Testis (tissue), 3 donors: Measurements from ENCODE around the gene PABPC1L. TPM values are rescaled to one million over a fixed set of nuclear protein-coding genes. Genes with fewer than 3 reads are reported as not detected.

ENCODE experiments used
- DNase-seq: peaks from one replicate; pipeline ENCODE4 v3.0.0-alpha.2; 2019
- H3K27ac ChIP-seq, 2 donors: fragments of 200-600 bp; sonication (generic); one replicate each; pipeline ENCODE4 v1.5.1; 2019
- H3K27me3 ChIP-seq: fragments of 200-600 bp; sonication (generic); one replicate; pipeline ENCODE4 v1.5.1; 2019
- H3K36me3 ChIP-seq: fragments of 200-600 bp; sonication (generic); one replicate; pipeline ENCODE4 v1.5.1; 2017; ENCODE audit warnings: low read depth; ENCODE audit errors: missing control alignments
- H3K4me1 ChIP-seq: fragments of 200-600 bp; sonication (generic); one replicate; pipeline ENCODE4 v1.5.1; 2019
- H3K4me3 ChIP-seq, 2 donors: fragments of 200-600 bp; sonication (generic); one replicate each; pipeline ENCODE4 v1.5.1; 2017 to 2019
- H3K9me3 ChIP-seq: fragments of 200-600 bp; sonication (generic); one replicate; pipeline ENCODE4 v1.5.1; 2017
- POLR2A ChIP-seq: fragments of 450-650 bp; IDR thresholded peaks from one replicate; pipeline ENCODE4 v1.6.1; 2017; ENCODE audit warnings: antibody characterized with exemption, mild to moderate bottlenecking, moderate library complexity
- WGBS, 2 donors: methylation state at CpG; one replicate each; pipeline ENCODE4 v1.1.5; 2018; 5-methylcytosine and 5-hydroxymethylcytosine counted together
- intact Hi-C: fragments of 100-400 bp; cut with DNase I; formaldehyde crosslinking; loops from one replicate; pipeline ENCODE4 v1.15.1; 2023; ENCODE audit warnings: low total_unique reads
- polyA plus RNA-seq: library from polyadenylated mRNA; stranded (reverse); fragments of 350-450 nt; fragmentation: Illumina TruSeq; extraction: RNeasy Lipid Tissue Mini Kit (QIAGEN cat#74804); gene quantifications from one replicate; pipeline ENCODE4 v1.2.3, GENCODE V29; 2014; ENCODE audit warnings: low read depth, low replicate concordance; ENCODE audit not compliant: insufficient read depth
- total RNA-seq, 2 donors: library from RNA; depleted of rRNA; stranded (reverse); fragments of >200 nt; gene quantifications; one replicate each; pipeline ENCODE4 v1.2.3, GENCODE V29; 2016
- TF ChIP-seq, protein P1 (sequence below), 3 experiments: fragments of 450-650 bp in 2 of 3; fragments of 200-600 bp in 1 of 3; sonication (generic) in 1 of 3; IDR thresholded peaks; one replicate each; pipeline ENCODE4 v1.5.1; 2016 to 2019; ENCODE audit warnings: antibody characterized with exemption in 3 of 3, mild to moderate bottlenecking in 2 of 3, moderate library complexity in 1 of 3

The PABPC1L gene
- total and polyA plus RNA-seq, 3 donors from 2014 or later, result 27.9 to 71.7 (median 59.2) TPM

DNA sequence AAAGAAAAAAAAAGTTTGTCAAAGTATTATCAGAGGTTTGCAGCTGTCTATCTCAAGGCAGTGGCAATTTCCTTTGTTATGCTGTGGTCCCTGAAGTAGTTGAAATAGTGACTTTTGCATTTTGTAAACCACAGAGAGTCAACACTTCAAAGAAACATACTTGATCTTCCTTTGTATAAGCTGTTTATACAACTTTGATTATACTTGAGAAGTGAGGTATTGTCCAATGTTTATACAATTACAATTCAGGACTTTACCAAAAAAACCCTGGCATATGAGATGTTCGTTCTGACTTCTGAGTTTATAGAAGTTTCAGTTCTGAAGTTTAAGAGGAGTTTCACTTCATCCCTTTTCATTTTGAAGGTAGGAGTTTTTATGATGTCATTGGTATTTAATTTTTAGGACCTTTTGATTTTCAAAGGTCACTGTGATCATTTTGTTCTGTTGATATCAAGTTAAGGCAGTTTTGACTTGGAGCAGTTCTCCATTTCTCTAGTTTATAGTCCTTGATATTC, 60.4 kb downstream of the PABPC1L start:
- H3K4me3 ChIP-seq, result no peak overlapping the region
- H3K4me1 ChIP-seq, result peaks cover 16% of the 10 kb centered on the region

DNA sequence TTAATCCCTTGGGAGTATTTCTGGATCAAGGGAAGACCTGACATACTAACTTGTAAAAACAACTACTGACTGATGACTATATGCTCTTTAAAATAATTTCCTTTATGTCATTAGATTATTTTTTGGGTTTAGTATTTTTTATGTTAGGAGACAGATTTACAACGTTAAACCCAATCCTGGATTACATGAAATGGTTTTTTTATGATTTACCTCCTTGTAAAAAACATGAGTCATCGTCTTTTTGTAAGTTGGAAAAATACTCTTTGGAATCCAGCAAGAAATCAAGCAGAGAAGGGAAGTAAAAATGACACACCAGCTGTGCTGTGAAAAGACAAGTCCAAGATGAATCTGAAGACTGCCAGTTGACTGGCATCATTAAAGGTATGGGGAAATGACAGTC, 63.2 kb downstream of the PABPC1L start:
- Histone ChIP-seq H3K27ac (no peak overlapping the region), H3K4me1 (no peaks in the 10 kb centered on the region), H3K4me3 (no peak overlapping the region), H3K9me3 (no peaks in the 10 kb centered on the region), H3K27me3 (no peaks in the 10 kb centered on the region), H3K36me3 (no peaks in the 10 kb centered on the region)
- DNase-seq, result no peak
- TF ChIP-seq POLR2A, result no peak
- TF ChIP-seq, protein P1, sequence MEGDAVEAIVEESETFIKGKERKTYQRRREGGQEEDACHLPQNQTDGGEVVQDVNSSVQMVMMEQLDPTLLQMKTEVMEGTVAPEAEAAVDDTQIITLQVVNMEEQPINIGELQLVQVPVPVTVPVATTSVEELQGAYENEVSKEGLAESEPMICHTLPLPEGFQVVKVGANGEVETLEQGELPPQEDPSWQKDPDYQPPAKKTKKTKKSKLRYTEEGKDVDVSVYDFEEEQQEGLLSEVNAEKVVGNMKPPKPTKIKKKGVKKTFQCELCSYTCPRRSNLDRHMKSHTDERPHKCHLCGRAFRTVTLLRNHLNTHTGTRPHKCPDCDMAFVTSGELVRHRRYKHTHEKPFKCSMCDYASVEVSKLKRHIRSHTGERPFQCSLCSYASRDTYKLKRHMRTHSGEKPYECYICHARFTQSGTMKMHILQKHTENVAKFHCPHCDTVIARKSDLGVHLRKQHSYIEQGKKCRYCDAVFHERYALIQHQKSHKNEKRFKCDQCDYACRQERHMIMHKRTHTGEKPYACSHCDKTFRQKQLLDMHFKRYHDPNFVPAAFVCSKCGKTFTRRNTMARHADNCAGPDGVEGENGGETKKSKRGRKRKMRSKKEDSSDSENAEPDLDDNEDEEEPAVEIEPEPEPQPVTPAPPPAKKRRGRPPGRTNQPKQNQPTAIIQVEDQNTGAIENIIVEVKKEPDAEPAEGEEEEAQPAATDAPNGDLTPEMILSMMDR (IDR thresholded peaks at IDR 0.05), result no peak
- intact Hi-C loops, result no loop called here
- 86 to 95% methylated on average over 2 of the region's 2 CpGs for WGBS, 2 donors

More for the DNA sequence above, 60.4 kb downstream of the PABPC1L start:
- no peaks in the 10 kb centered on the region for H3K36me3 ChIP-seq
- WGBS, 2 donors, result 53 to 74% methylated on average over 1 of the region's 1 CpG
- H3K27ac ChIP-seq, result no peak overlapping the region
- intact Hi-C loops, result no loop called here
- TF ChIP-seq, protein P1 (IDR thresholded peaks at IDR 0.05), result no peak
- no peak for TF ChIP-seq POLR2A
- DNase-seq, result no peak
- no peaks in the 10 kb centered on the region for H3K27me3 ChIP-seq
- H3K9me3 ChIP-seq, result no peaks in the 10 kb centered on the region

DNA sequence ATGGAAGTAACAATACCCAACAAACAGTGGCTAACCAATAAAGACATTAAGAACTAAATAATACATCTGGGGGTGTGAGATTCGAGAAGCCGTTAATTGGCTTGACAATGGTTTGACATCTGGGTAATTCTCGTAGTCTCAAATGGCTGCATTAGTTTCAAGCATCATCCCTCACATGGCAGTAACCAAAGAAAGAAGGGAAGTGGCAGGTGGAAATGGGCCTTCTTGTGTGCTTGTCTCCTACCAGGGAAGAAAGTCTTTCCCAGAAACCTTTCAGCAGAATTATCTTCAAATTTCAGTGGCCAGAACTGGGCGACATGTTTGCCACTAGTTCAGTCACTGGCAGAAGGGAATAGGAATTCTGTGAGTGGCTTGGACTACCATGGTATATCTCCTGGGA, 66.8 kb downstream of the PABPC1L start:
- H3K36me3 ChIP-seq, result no peaks in the 10 kb centered on the region
- WGBS, 2 donors, result 86 to 93% methylated on average over 4 of the region's 4 CpGs

DNA sequence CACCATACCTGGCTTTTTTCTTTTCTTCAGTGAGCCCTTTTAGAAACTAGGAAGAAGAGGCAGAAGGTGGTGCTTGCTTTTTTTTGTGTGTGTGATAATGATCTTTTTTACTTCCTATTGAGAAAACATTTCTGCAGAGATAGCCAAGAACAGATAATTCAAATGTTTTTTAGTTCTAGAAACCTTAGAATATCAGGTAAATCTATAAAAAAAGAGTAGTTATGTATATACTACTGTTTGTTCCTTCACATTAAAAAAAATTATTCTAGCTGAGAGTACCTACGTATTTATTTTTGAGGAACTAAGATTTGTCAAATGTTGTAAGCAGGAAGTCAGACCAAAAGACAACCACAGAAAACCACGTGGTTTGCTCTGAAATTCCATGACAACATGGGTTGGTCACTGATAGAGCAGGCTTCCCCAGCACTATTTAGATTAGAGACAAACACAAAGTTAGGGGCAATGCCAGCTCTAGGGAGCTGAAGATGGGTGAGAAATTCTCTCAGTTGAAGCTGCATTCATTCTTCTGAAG, 69.3 kb downstream of the PABPC1L start:
- Histone ChIP-seq H3K9me3 (no peaks in the 10 kb centered on the region), H3K36me3 (no peaks in the 10 kb centered on the region), H3K4me1 (no peaks in the 10 kb centered on the region), H3K27me3 (no peaks in the 10 kb centered on the region), H3K27ac (no peak overlapping the region), H3K4me3 (no peak overlapping the region)
- WGBS, 2 donors, result 81% methylated on average over 2 of the region's 2 CpGs
- no peak for DNase-seq
- TF ChIP-seq, protein P1 (IDR thresholded peaks at IDR 0.05), result no peak
- no peak for TF ChIP-seq POLR2A
- intact Hi-C loops, result no loop called here

More for the DNA sequence above, 66.8 kb downstream of the PABPC1L start:
- TF ChIP-seq, protein P1 (IDR thresholded peaks at IDR 0.05), result no peak
- TF ChIP-seq POLR2A, result no peak
- H3K4me1 ChIP-seq, result no peaks in the 10 kb centered on the region
- intact Hi-C loops, result no loop called here
- H3K27ac ChIP-seq, result no peak overlapping the region
- no peaks in the 10 kb centered on the region for H3K27me3 ChIP-seq
- no peak for DNase-seq
- H3K9me3 ChIP-seq, result no peaks in the 10 kb centered on the region
- H3K4me3 ChIP-seq, result no peak overlapping the region
